ENCODE results near the gene SEPTIN8.

The SEPTIN8 gene

DNA sequence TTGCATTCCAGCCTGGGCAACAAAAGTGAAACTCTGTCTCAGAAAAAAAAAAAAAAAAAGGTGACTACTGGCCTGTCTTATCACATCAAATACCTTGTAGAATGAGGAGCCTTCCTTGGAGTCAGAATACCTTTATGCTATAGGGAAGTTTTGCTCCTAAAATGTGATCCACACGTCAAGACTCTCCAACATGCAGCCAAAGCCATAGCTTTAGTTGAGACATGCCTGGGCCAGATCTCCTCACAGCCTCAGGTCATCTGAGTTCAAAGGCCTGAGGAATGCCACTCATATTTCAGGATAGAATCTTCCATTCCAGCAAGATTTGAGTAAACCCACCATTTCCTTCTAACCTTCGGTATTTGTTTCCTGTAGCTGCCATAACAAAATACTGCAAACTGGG, 22.4 kb upstream of the SEPTIN8 start:
- no peak overlapping the region for H3K27ac ChIP-seq (ENCODE audit: extremely low read depth, low read depth, low read length)
- POLR2A ChIA-PET, result interaction anchor here (0.7 kb wide), 1 partner anchor 1443 kb away, joined by 6 read pairs; no protein-coding TSS in a partner anchor
- TF ChIP-seq FEZF1 (tag by site-specific recombination; IDR thresholded peaks at IDR 0.05) (no peak), ZNF777 (tag by site-specific recombination; IDR thresholded peaks at IDR 0.05; ENCODE audit: borderline replicate concordance) (no peak), SP3 (tag by site-specific recombination; IDR thresholded peaks at IDR 0.05) (no peak), ZNF596 (tag by site-specific recombination; IDR thresholded peaks at IDR 0.05) (no peak), ZNF146 (tag by site-specific recombination; IDR thresholded peaks at IDR 0.05) (no peak), ZNF747 (tag by site-specific recombination; IDR thresholded peaks at IDR 0.05) (no peak), ZNF785 (tag by site-specific recombination; IDR thresholded peaks at IDR 0.05) (no peak), KLF1 (tag by site-specific recombination; IDR thresholded peaks at IDR 0.05) (no peak), ZNF530 (tag by site-specific recombination; IDR thresholded peaks at IDR 0.05; ENCODE audit: low read depth) (no peak), ZFHX2 (tag by site-specific recombination; conservative IDR thresholded peaks at IDR 0.05) (no peak), ZNF830 (tag by site-specific recombination; IDR thresholded peaks at IDR 0.05; ENCODE audit: low read depth) (no peak), ZNF426 (tag by site-specific recombination; IDR thresholded peaks at IDR 0.05) (no peak), ZNF701 (tag by site-specific recombination; IDR thresholded peaks at IDR 0.05) (no peak), ZNF324 (tag by site-specific recombination; IDR thresholded peaks at IDR 0.05) (no peak), ZNF354C (tag by site-specific recombination; IDR thresholded peaks at IDR 0.05; ENCODE audit: borderline replicate concordance, low read depth) (no peak), ZNF501 (tag by site-specific recombination; IDR thresholded peaks at IDR 0.05) (no peak), ZNF610 (tag by site-specific recombination; IDR thresholded peaks at IDR 0.05; ENCODE audit: borderline replicate concordance) (no peak)
- TF ChIP-seq, protein P1, sequence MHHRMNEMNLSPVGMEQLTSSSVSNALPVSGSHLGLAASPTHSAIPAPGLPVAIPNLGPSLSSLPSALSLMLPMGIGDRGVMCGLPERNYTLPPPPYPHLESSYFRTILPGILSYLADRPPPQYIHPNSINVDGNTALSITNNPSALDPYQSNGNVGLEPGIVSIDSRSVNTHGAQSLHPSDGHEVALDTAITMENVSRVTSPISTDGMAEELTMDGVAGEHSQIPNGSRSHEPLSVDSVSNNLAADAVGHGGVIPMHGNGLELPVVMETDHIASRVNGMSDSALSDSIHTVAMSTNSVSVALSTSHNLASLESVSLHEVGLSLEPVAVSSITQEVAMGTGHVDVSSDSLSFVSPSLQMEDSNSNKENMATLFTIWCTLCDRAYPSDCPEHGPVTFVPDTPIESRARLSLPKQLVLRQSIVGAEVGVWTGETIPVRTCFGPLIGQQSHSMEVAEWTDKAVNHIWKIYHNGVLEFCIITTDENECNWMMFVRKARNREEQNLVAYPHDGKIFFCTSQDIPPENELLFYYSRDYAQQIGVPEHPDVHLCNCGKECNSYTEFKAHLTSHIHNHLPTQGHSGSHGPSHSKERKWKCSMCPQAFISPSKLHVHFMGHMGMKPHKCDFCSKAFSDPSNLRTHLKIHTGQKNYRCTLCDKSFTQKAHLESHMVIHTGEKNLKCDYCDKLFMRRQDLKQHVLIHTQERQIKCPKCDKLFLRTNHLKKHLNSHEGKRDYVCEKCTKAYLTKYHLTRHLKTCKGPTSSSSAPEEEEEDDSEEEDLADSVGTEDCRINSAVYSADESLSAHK (tag by site-specific recombination; IDR thresholded peaks at IDR 0.05), result no peak
- TF ChIP-seq, protein P2, sequence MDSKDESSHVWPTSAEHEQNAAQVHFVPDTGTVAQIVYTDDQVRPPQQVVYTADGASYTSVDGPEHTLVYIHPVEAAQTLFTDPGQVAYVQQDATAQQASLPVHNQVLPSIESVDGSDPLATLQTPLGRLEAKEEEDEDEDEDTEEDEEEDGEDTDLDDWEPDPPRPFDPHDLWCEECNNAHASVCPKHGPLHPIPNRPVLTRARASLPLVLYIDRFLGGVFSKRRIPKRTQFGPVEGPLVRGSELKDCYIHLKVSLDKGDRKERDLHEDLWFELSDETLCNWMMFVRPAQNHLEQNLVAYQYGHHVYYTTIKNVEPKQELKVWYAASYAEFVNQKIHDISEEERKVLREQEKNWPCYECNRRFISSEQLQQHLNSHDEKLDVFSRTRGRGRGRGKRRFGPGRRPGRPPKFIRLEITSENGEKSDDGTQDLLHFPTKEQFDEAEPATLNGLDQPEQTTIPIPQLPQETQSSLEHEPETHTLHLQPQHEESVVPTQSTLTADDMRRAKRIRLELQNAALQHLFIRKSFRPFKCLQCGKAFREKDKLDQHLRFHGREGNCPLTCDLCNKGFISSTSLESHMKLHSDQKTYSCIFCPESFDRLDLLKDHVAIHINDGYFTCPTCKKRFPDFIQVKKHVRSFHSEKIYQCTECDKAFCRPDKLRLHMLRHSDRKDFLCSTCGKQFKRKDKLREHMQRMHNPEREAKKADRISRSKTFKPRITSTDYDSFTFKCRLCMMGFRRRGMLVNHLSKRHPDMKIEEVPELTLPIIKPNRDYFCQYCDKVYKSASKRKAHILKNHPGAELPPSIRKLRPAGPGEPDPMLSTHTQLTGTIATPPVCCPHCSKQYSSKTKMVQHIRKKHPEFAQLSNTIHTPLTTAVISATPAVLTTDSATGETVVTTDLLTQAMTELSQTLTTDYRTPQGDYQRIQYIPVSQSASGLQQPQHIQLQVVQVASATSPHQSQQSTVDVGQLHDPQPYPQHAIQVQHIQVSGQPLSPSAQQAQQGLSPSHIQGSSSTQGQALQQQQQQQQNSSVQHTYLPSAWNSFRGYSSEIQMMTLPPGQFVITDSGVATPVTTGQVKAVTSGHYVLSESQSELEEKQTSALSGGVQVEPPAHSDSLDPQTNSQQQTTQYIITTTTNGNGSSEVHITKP (tag by site-specific recombination; IDR thresholded peaks at IDR 0.05), result no peak
- TF ChIP-seq, protein P3, sequence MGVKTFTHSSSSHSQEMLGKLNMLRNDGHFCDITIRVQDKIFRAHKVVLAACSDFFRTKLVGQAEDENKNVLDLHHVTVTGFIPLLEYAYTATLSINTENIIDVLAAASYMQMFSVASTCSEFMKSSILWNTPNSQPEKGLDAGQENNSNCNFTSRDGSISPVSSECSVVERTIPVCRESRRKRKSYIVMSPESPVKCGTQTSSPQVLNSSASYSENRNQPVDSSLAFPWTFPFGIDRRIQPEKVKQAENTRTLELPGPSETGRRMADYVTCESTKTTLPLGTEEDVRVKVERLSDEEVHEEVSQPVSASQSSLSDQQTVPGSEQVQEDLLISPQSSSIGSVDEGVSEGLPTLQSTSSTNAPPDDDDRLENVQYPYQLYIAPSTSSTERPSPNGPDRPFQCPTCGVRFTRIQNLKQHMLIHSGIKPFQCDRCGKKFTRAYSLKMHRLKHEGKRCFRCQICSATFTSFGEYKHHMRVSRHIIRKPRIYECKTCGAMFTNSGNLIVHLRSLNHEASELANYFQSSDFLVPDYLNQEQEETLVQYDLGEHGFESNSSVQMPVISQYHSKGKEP (tag by site-specific recombination; IDR thresholded peaks at IDR 0.05), result no peak
- no peaks in the 10 kb centered on the region for H3K36me3 ChIP-seq (ENCODE audit: control insufficient read depth in 2 of 2, insufficient read depth in 1 of 2, low read length in 2 of 2)
- H3K4me3 ChIP-seq (ENCODE audit: low read depth, low read length), result no peak overlapping the region
- H3K9me3 ChIP-seq (ENCODE audit: control insufficient read depth, insufficient read depth, low read depth, low read length), result no peaks in the 10 kb centered on the region
- CTCF ChIA-PET, result interaction anchor here (0.6 to 3.5 kb wide), 2 partner anchors 21 to 55 kb away, joined by 5 to 11 read pairs; no protein-coding TSS in a partner anchor
- no peaks in the 10 kb centered on the region for H3K4me1 ChIP-seq (ENCODE audit: control insufficient read depth, insufficient read depth, low read length)
